K562 (cell line): ENCODE results near the gene KDELR3.

ENCODE experiments used
- FOXJ3 ChIP-seq: sonication (generic); formaldehyde crosslinking; IDR thresholded peaks from 2 replicates; pipeline ENCODE4 v1.4.0; 2020; ENCODE audit warnings: mild to moderate bottlenecking, missing genetic modification reagents
- GATAD2A ChIP-seq: fragments of 450-650 bp; IDR thresholded peaks from 2 replicates; pipeline ENCODE4 v1.6.1; 2017
- HNRNPK ChIP-seq: fragments of 200-400 bp; formaldehyde crosslinking; IDR thresholded peaks from one replicate; pipeline ENCODE4 v1.6.1; 2018; ENCODE audit warnings: mild to moderate bottlenecking, low read depth, low read length; ENCODE audit not compliant: poor library complexity, severe bottlenecking
- MXI1 ChIP-seq: IDR thresholded peaks from 2 replicates; pipeline ENCODE4 v1.6.1; 2011; ENCODE audit warnings: low read depth, mild to moderate bottlenecking, improper control_type of control experiment, low read length
- RNF2 ChIP-seq: sonication (generic); IDR thresholded peaks from 2 replicates; pipeline ENCODE4 v1.6.1; 2016
- ZKSCAN1 ChIP-seq: fragments of 150-350 bp; IDR thresholded peaks from 2 replicates; pipeline ENCODE4 v1.6.1; 2016; ENCODE audit warnings: low read depth, low read length
- ZNF324 ChIP-seq: fragments of 250-450 bp; sonication (Bioruptor Pico); IDR thresholded peaks from 2 replicates; pipeline ENCODE4 v1.4.0; 2020; ENCODE audit warnings: mild to moderate bottlenecking
- TF ChIP-seq, protein P1 (sequence below): fragments of 450-650 bp; formaldehyde crosslinking; IDR thresholded peaks from 2 replicates; pipeline ENCODE4 v1.4.0; 2020; ENCODE audit warnings: mild to moderate bottlenecking, moderate library complexity
- TF ChIP-seq, protein P2 (sequence below): fragments of 450-650 bp; IDR thresholded peaks from 2 replicates; pipeline ENCODE4 v1.6.1; 2016

DNA sequence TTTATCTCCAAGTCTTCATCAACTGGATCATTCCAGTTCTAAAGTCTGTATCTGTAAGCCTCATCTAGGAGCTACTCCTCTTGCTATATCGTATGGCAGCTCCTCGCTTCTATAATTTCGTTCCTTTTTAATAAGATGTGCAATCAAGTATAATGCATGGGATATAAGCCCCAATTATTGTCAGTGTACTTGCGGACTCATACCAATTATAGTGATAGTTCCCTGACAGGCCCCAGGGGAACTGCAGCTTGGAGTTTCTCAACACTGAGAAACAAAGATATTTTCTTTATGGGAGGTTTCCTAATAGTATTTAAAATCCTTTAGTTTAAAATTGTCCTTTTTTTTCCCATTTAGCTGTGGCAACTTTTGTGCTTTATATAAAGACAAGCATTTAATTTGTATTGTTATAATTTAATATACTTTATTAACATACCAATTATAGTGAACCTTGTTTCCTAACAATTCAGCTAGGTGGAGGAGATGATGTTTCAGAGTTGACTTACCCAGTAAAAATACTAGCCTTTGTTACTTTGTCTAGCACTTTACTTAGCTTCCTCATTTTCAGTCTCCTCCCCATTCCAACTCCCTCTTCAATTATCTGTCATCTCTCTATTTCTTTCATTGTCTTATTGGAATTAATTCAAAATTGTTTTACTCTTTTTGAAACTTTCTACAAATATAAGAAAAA is 63.5 kb downstream of the KDELR3 start:
- TF ChIP-seq HNRNPK (no peak), RNF2 (no peak), GATAD2A (no peak), ZNF324 (CRISPR knock-in tag) (no peak), ZKSCAN1 (no peak), MXI1 (no peak), FOXJ3 (no peak)
- TF ChIP-seq, protein P1, sequence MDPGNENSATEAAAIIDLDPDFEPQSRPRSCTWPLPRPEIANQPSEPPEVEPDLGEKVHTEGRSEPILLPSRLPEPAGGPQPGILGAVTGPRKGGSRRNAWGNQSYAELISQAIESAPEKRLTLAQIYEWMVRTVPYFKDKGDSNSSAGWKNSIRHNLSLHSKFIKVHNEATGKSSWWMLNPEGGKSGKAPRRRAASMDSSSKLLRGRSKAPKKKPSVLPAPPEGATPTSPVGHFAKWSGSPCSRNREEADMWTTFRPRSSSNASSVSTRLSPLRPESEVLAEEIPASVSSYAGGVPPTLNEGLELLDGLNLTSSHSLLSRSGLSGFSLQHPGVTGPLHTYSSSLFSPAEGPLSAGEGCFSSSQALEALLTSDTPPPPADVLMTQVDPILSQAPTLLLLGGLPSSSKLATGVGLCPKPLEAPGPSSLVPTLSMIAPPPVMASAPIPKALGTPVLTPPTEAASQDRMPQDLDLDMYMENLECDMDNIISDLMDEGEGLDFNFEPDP (CRISPR knock-in tag): no peak
- TF ChIP-seq, protein P2, sequence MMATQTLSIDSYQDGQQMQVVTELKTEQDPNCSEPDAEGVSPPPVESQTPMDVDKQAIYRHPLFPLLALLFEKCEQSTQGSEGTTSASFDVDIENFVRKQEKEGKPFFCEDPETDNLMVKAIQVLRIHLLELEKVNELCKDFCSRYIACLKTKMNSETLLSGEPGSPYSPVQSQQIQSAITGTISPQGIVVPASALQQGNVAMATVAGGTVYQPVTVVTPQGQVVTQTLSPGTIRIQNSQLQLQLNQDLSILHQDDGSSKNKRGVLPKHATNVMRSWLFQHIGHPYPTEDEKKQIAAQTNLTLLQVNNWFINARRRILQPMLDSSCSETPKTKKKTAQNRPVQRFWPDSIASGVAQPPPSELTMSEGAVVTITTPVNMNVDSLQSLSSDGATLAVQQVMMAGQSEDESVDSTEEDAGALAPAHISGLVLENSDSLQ: no peak
